Right ventricle myocardium superior (tissue), 1 donor: ENCODE data around the gene SLC28A1. TPM values are rescaled to one million over a fixed set of nuclear protein-coding genes. Genes with fewer than 3 reads are reported as not detected.

Experiments
- total RNA-seq: library from RNA; stranded (reverse); fragmentation: NEBNext Ultra II Directional; extraction: Animal tissue kit (Norgen Biotek cat#: 25700); gene quantifications from one replicate; pipeline ENCODE4 v1.2.1, GENCODE V29; 2021
- donor health status: DM: no; HTN: yes; CAD: no; lungs with severe emphysema.

Gene SLC28A1
- total RNA-seq, 1 donor from 2014 or later, result 0.46 TPM

Other genes with a start within 250 kb of the SLC28A1 start
- 13.7 TPM for gene WDR73, start 230.4 kb upstream of the SLC28A1 start, total RNA-seq
- gene NMB, start 226.5 kb upstream of the SLC28A1 start, total RNA-seq, result 1.9 TPM
- gene SEC11A, start 168.5 kb upstream of the SLC28A1 start, total RNA-seq, result 82.5 TPM
- gene ZNF592, start 136.1 kb upstream of the SLC28A1 start, total RNA-seq, result 16.3 TPM
- gene ALPK3, start 67.3 kb upstream of the SLC28A1 start, total RNA-seq, result 114 TPM
- gene PDE8A, start 97.2 kb downstream of the SLC28A1 start, total RNA-seq, result 13.5 TPM